PFSK-1 (cell line): ENCODE data around the gene DDX10.

ENCODE experiments used
- FOXP2 ChIP-seq: optimal IDR thresholded peaks from 2 replicates; pipeline ENCODE3; 2011; ENCODE audit warnings: borderline replicate concordance, control low read depth, inconsistent platforms; ENCODE audit not compliant: insufficient read depth; ENCODE audit errors: extremely low read length, extremely low read depth
- POLR2AphosphoS5 ChIP-seq: IDR thresholded peaks from 2 replicates; pipeline ENCODE4 v1.6.1; 2012; ENCODE audit warnings: low read depth, mild to moderate bottlenecking, control low read depth, low read length, moderate library complexity
- SIN3A ChIP-seq: IDR thresholded peaks from 2 replicates; pipeline ENCODE4 v1.6.1; 2012; ENCODE audit warnings: mild to moderate bottlenecking, low read length, moderate library complexity, borderline replicate concordance; ENCODE audit not compliant: insufficient read depth
- TAF1 ChIP-seq: IDR thresholded peaks from 2 replicates; pipeline ENCODE4 v1.6.1; 2012; ENCODE audit warnings: low read length, control low read depth, borderline replicate concordance; ENCODE audit not compliant: insufficient read depth
- TF ChIP-seq, protein P1 (sequence below), 2 experiments: IDR thresholded peaks; 2 replicates each; pipeline versions ENCODE4 v1.6.1 to v1.8.0; 2011 to 2012; ENCODE audit warnings: low read depth in 2 of 2, low read length in 2 of 2, control low read depth in 1 of 2, inconsistent platforms in 1 of 2, mild to moderate bottlenecking in 1 of 2, moderate library complexity in 1 of 2; ENCODE audit not compliant: insufficient read depth in 1 of 2

DDX10 gene

DNA sequence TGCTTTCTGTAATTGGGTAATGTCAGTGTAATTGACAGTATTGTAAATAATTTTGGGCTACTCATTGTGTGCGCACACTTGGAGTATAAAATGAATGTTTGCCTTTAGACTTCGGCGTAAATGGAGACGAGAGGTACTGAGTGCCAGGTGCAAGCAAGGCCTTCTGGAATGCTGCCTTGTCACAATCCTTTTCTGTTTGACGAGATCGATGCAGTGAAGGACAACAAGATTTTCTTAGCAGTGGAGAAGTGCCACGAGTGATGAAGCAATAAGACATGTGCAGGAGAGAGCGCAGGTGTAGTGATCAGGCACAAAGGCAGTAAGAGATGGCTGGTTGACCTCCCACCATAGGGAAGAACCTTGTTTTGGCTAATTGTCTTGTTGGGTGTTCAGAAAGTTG, 67.5 kb downstream of the DDX10 start:
- TF ChIP-seq SIN3A = no peak
- TF ChIP-seq, protein P1, sequence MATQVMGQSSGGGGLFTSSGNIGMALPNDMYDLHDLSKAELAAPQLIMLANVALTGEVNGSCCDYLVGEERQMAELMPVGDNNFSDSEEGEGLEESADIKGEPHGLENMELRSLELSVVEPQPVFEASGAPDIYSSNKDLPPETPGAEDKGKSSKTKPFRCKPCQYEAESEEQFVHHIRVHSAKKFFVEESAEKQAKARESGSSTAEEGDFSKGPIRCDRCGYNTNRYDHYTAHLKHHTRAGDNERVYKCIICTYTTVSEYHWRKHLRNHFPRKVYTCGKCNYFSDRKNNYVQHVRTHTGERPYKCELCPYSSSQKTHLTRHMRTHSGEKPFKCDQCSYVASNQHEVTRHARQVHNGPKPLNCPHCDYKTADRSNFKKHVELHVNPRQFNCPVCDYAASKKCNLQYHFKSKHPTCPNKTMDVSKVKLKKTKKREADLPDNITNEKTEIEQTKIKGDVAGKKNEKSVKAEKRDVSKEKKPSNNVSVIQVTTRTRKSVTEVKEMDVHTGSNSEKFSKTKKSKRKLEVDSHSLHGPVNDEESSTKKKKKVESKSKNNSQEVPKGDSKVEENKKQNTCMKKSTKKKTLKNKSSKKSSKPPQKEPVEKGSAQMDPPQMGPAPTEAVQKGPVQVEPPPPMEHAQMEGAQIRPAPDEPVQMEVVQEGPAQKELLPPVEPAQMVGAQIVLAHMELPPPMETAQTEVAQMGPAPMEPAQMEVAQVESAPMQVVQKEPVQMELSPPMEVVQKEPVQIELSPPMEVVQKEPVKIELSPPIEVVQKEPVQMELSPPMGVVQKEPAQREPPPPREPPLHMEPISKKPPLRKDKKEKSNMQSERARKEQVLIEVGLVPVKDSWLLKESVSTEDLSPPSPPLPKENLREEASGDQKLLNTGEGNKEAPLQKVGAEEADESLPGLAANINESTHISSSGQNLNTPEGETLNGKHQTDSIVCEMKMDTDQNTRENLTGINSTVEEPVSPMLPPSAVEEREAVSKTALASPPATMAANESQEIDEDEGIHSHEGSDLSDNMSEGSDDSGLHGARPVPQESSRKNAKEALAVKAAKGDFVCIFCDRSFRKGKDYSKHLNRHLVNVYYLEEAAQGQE (IDR thresholded peaks at IDR 0.05; ENCODE audit: insufficient read depth in 1 of 2, low read depth in 2 of 2, low read length in 2 of 2) = no peak
- TF ChIP-seq POLR2AphosphoS5 = no peak
- no peak for TF ChIP-seq TAF1
- TF ChIP-seq FOXP2 = no peak

DNA sequence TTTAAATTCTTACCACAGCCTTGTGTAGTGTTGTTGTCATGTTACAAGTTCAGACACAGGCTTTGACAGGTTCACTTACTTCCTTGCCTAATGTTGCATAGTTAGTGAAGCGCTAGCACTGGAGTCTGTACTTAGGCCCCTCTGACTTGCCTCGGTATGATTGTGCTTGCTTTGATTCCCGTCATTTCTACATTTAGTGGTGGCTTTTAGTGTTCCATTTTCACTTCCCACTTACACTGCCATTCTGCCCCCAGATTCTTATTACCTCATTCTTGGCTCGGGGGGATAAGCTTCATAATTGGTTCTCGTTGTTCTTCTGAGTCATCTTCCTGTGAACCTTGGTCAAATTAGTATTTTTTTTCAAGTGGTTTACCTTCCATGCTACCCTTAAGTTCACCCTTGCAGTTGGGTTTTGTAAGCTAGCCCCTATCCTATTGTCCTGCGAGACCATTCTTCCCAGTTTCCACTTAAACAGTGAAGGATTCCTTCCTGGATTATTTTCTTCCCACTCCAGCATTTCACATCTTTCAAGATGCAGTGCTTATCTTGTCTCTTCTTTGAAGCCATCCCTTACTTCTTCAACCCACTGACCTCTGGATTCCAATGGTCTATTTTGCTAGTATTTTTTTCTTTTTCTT, 68.7 kb downstream of the DDX10 start:
- TF ChIP-seq FOXP2 (no peak), TAF1 (peak; percentile 51; the same call in 1 of the 2 replicates), POLR2AphosphoS5 (no peak), SIN3A (peak; percentile 83; the same call in 1 of the 2 replicates)
- TF ChIP-seq, protein P1 (IDR thresholded peaks at IDR 0.05; ENCODE audit: insufficient read depth in 1 of 2, low read depth in 2 of 2, low read length in 2 of 2) = peak in 1 of 2 experiments; percentile 58; a peak in 1 of 4 replicates

DNA sequence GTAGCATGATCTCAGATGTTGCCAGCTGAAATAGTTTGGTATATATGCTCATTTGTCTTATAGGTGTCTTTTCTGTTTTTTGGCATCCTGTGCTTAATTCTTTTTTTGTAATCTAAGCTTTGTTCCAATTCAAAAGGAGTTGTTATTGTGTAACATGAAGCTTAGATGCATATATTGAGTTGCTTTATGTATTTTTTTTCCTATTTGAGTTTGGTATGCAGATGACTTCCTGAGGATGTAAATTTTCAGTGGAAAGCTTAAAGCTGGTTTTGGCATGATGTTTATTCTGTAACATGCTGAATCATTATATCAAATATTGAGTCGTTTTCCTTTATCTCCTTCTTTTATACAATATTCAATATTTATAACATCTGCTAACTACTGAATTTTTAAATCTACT, 69.4 kb downstream of the DDX10 start:
- TF ChIP-seq POLR2AphosphoS5 = no peak
- TF ChIP-seq, protein P1 (IDR thresholded peaks at IDR 0.05; ENCODE audit: insufficient read depth in 1 of 2, low read depth in 2 of 2, low read length in 2 of 2) = no peak
- TF ChIP-seq SIN3A = no peak
- no peak for TF ChIP-seq TAF1
- TF ChIP-seq FOXP2 = no peak

DNA sequence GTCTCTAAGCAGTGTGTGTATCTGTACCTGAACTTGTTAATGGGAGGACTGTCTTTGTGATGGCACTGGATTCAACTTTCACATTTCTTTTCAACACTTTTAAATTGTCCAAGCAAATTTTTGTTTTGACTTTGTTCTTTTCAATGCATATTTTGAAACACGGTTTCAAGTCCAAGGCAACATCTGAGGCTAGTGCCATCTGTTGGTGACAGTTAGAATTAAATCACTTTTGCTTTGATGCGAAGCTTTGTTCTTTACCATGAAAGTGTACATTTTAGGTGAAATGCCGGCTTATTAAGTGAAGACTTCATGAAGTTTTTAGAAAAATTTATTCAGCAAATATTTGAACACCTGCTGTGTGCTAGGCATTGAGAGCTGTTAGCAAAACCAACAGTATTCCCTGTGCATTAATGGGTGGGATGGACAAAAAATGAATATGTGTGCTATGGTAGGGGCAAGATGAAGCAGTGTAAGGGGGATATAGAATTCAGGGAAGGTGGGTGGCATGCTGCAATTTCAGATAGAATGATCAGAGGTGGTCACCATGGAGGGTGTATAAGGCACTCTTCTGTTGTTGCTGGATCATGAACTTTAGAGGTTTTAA, 70.2 kb downstream of the DDX10 start:
- TF ChIP-seq TAF1 = no peak
- no peak for TF ChIP-seq FOXP2
- TF ChIP-seq SIN3A = no peak
- TF ChIP-seq, protein P1 (IDR thresholded peaks at IDR 0.05; ENCODE audit: insufficient read depth in 1 of 2, low read depth in 2 of 2, low read length in 2 of 2) = no peak
- TF ChIP-seq POLR2AphosphoS5 = no peak
